GM18858 (cell line): ENCODE results near the gene ADD1.

Experiments used
- ATAC-seq: cut with Tn5 transposase; IDR thresholded peaks from one replicate; pipeline ENCODE4 v1.9.1; 2021; ENCODE audit not compliant: unreplicated experiment

The ADD1 gene

GRCh38 chr4:2858451-2859217, 15.0 kb downstream of the ADD1 start:
- ATAC-seq, result no peak

- ATAC-seq, result no peak
Observed at GRCh38 chr4:2859514-2859913, 15.9 kb downstream of the ADD1 start.

GRCh38 chr4:2860391-2861348, 17.0 kb downstream of the ADD1 start:
- no peak for ATAC-seq

- no peak for ATAC-seq
Observed at GRCh38 chr4:2861631-2862436, 18.2 kb downstream of the ADD1 start.

- ATAC-seq, result no peak
Observed at GRCh38 chr4:2862528-2862927, 18.9 kb downstream of the ADD1 start.

- ATAC-seq, result no peak
Observed at GRCh38 chr4:2863649-2864048, 20.0 kb downstream of the ADD1 start.

GRCh38 chr4:2865196-2865780, 21.6 kb downstream of the ADD1 start:
- ATAC-seq, result no peak

GRCh38 chr4:2866160-2866861, 22.7 kb downstream of the ADD1 start:
- ATAC-seq, result no peak

GRCh38 chr4:2866891-2867290, 23.2 kb downstream of the ADD1 start:
- ATAC-seq, result no peak

- no peak for ATAC-seq
Observed at GRCh38 chr4:2867758-2868491, 24.3 kb downstream of the ADD1 start.

- ATAC-seq, result no peak
Observed at GRCh38 chr4:2868877-2869487, 25.3 kb downstream of the ADD1 start.

GRCh38 chr4:2869659-2870058, 26.0 kb downstream of the ADD1 start:
- no peak for ATAC-seq

GRCh38 chr4:2870082-2870481, 26.4 kb downstream of the ADD1 start:
- no peak for ATAC-seq

GRCh38 chr4:2871466-2871865, 27.8 kb downstream of the ADD1 start:
- no peak for ATAC-seq

- ATAC-seq, result no peak
Observed at GRCh38 chr4:2871911-2872310, 28.3 kb downstream of the ADD1 start.

- ATAC-seq, result no peak
Observed at GRCh38 chr4:2873329-2873728, 29.7 kb downstream of the ADD1 start.

GRCh38 chr4:2874861-2875260, 31.2 kb downstream of the ADD1 start:
- no peak for ATAC-seq

- no peak for ATAC-seq
Observed at GRCh38 chr4:2875556-2875955, 31.9 kb downstream of the ADD1 start.

GRCh38 chr4:2878346-2878745, 34.7 kb downstream of the ADD1 start:
- ATAC-seq, result no peak
